HepG2 (cell line): ENCODE results near the gene RAB23. TPM values are rescaled to one million over a fixed set of nuclear protein-coding genes. Genes with fewer than 3 reads are reported as not detected.
A peak's percentile ranks its signal among the peaks of the same experiment; 100 is the strongest.
"Not testable (repeated sequence)": the region's sequence is repeated elsewhere in the genome, so short reads cannot be mapped to it uniquely, and the experiment has no call there.

Experiments used
- ATAC-seq: fragments of 200-7000 bp; cut with Tn5 transposase; 3 replicates; pipeline ENCODE4 v1.9.1; 2020; ENCODE audit warnings: mild to moderate bottlenecking, moderate library complexity
- BruUV-seq: library from RNA; stranded (reverse); fragments of 400-500 nt; replicated peaks from 2 replicates; lab custom pipeline; 2021; lab: Mats Ljungman, UMichigan
- CTCF ChIA-PET: fragments of 300-600 bp; formaldehyde crosslinking; extraction: SDS; loops from one replicate; lab custom pipeline; 2021; ENCODE audit warnings: low total read pairs, inconsistent platforms, low intra/inter-chr PET ratio; lab: Yijun Ruan, JAX
- POLR2A ChIA-PET: fragments of 350-600 bp; sonication (Branson Sonifier 250); formaldehyde crosslinking; loops from one replicate; lab custom pipeline; 2020; ENCODE audit warnings: antibody characterized with exemption, inconsistent platforms; lab: Yijun Ruan, JAX
- DNase-seq: peaks from one replicate; pipeline ENCODE4 v3.0.0-alpha.2; 2015; ENCODE audit warnings: low spot score
- FAIRE-seq: peaks from 3 replicates; lab custom pipeline; 2011; peaks lifted over from hg19 to GRCh38; lab: Jason Lieb, UNC
- H2AFZ ChIP-seq: one replicate; pipeline ENCODE4 v1.6.1; 2011; ENCODE audit warnings: low read length, inconsistent platforms
- H3K27ac ChIP-seq: fragments of 300-600 bp; 3 replicates; pipeline ENCODE4 v1.8.0; 2011; ENCODE audit warnings: mixed run types, mild to moderate bottlenecking, mixed read lengths, low read length, inconsistent platforms; ENCODE audit not compliant: insufficient read depth; ENCODE audit errors: extremely low read length
- H3K27me3 ChIP-seq, 2 experiments: fragments of 200-600 bp in 1 of 2; 2 replicates in 1 of 2; 3 replicates in 1 of 2; pipeline versions ENCODE4 v1.6.0 to v1.8.0; 2011; ENCODE audit warnings: low read length in 2 of 2, mild to moderate bottlenecking in 2 of 2, moderate library complexity in 2 of 2, inconsistent platforms in 1 of 2; ENCODE audit not compliant: insufficient read depth in 2 of 2, control insufficient read depth in 1 of 2
- H3K36me3 ChIP-seq, 2 experiments: fragments of 200-600 bp in 1 of 2; replicated peaks in 1 of 2; 2 replicates in 1 of 2; 3 replicates in 1 of 2; pipeline versions ENCODE4 v1.5.1 to v1.8.0; 2011; ENCODE audit warnings: low read length in 2 of 2, inconsistent platforms in 1 of 2; ENCODE audit not compliant: insufficient read depth in 2 of 2, control insufficient read depth in 1 of 2
- H3K4me1 ChIP-seq: 2 replicates; pipeline ENCODE4 v1.5.1; 2012; ENCODE audit warnings: low read length, inconsistent platforms; ENCODE audit not compliant: insufficient read depth
- H3K4me2 ChIP-seq: 2 replicates; pipeline ENCODE4 v1.6.0; 2011; ENCODE audit warnings: low read depth, low read length, inconsistent platforms
- H3K4me3 ChIP-seq, 3 experiments: fragments of 200-600 bp in 1 of 3; sonication (generic), shearing (Covaris generic) in 1 of 3; replicated peaks in 1 of 3; 2 replicates each; pipeline ENCODE4 v1.5.1; 2011 to 2016; ENCODE audit warnings: low read length in 3 of 3, inconsistent platforms in 2 of 3, low read depth in 2 of 3, mild to moderate bottlenecking in 2 of 3, control low read depth in 1 of 3, mixed read lengths in 1 of 3; ENCODE audit not compliant: insufficient read depth in 1 of 3
- H3K79me2 ChIP-seq: one replicate; pipeline ENCODE4 v1.6.1; 2011; ENCODE audit warnings: low read length, inconsistent platforms; ENCODE audit not compliant: insufficient read depth
- H3K9ac ChIP-seq: 2 replicates; pipeline ENCODE4 v1.6.0; 2011; ENCODE audit warnings: mild to moderate bottlenecking, low read depth, low read length, inconsistent platforms; ENCODE audit not compliant: insufficient read depth
- H3K9me3 ChIP-seq: 2 replicates; pipeline ENCODE4 v1.5.1; 2012; ENCODE audit warnings: mild to moderate bottlenecking, low read length
- H4K20me1 ChIP-seq: 2 replicates; pipeline ENCODE4 v1.6.0; 2011; ENCODE audit warnings: inconsistent platforms, mild to moderate bottlenecking, low read length, moderate library complexity; ENCODE audit not compliant: insufficient read depth
- NFYB ChIP-seq: sonication (generic); formaldehyde crosslinking; IDR thresholded peaks from 2 replicates; pipeline ENCODE4 v1.4.0; 2020; ENCODE audit warnings: missing genetic modification reagents
- NFYC ChIP-seq: IDR thresholded peaks from 2 replicates; pipeline ENCODE4 v1.6.1; 2016; ENCODE audit warnings: missing genetic modification reagents, missing compliant biosample characterization
- RFXAP ChIP-seq: sonication (generic); formaldehyde crosslinking; IDR thresholded peaks from 2 replicates; pipeline ENCODE4 v1.4.0; 2020; ENCODE audit warnings: missing genetic modification reagents, borderline replicate concordance
- TRIM24 ChIP-seq: sonication (generic); formaldehyde crosslinking; IDR thresholded peaks from 2 replicates; pipeline ENCODE4 v1.8.0; 2022; ENCODE audit warnings: mild to moderate bottlenecking, missing genetic modification reagents
- ZNF331 ChIP-seq: sonication (generic); formaldehyde crosslinking; IDR thresholded peaks from 2 replicates; pipeline ENCODE4 v1.4.0; 2020; ENCODE audit warnings: missing genetic modification reagents
- ZNF34 ChIP-seq: sonication (generic); formaldehyde crosslinking; IDR thresholded peaks from 2 replicates; pipeline ENCODE4 v1.4.0; 2020; ENCODE audit warnings: mild to moderate bottlenecking, missing genetic modification reagents, borderline replicate concordance
- WGBS: methylation state at CpG from one replicate; pipeline ENCODE4 v1.1.6; 2017; ENCODE audit warnings: low lambda C conversion rate; 5-methylcytosine and 5-hydroxymethylcytosine counted together
- in situ Hi-C: cut with HindIII; loops from 2 replicates; pipeline ENCODE4 v1.10.0; 2017; ENCODE audit warnings: low pct_unique_long_range_greater_than_20kb; ENCODE audit not compliant: extremely low pct_ligation_motif_present
- intact Hi-C: fragments of 100-400 bp; cut with micrococcal nuclease; formaldehyde crosslinking; loops from one replicate; pipeline ENCODE4 v1.10.0; 2022; ENCODE audit not compliant: unreplicated experiment
- polyA plus RNA-seq, 8 experiments: library from polyadenylated mRNA; depleted of rRNA in 3 of 8; stranded (reverse) in 7 of 8; unstranded in 1 of 8; fragments of >200 nt; fragmentation: Illumina TruSeq in 4 of 8; extraction: Trizol in 4 of 8; gene quantifications; 2 replicates each; pipeline versions ENCODE4 v1.2.1 to v1.2.3, GENCODE V29; 2011 to 2016; ENCODE audit warnings: low read depth in 4 of 8, missing spikeins in 1 of 8, mixed read lengths in 1 of 8; ENCODE audit not compliant: insufficient read depth in 1 of 8
- total RNA-seq, 5 experiments: library from RNA; depleted of rRNA; stranded (reverse); fragments of >200 nt; fragmentation: Illumina TruSeq; extraction: Trizol; gene quantifications; 2 replicates each; pipeline ENCODE4 v1.2.3, GENCODE V29; 2016; ENCODE audit warnings: low read depth in 1 of 5
- TF ChIP-seq, protein P1 (sequence below): sonication (generic); formaldehyde crosslinking; IDR thresholded peaks from 2 replicates; pipeline ENCODE4 v1.8.0; 2022; ENCODE audit warnings: mild to moderate bottlenecking, missing genetic modification reagents; ENCODE audit not compliant: insufficient replicate concordance
- TF ChIP-seq, protein P2 (sequence below): sonication (generic); formaldehyde crosslinking; IDR thresholded peaks from 2 replicates; pipeline ENCODE4 v1.8.1; 2023; ENCODE audit warnings: mild to moderate bottlenecking, inconsistent platforms, moderate library complexity, missing genetic modification reagents, borderline replicate concordance
- TF ChIP-seq, protein P3 (sequence below): sonication (generic); formaldehyde crosslinking; IDR thresholded peaks from 2 replicates; pipeline ENCODE4 v1.4.0; 2020; ENCODE audit warnings: missing genetic modification reagents, borderline replicate concordance

RAB23 gene
- total and polyA plus RNA-seq, 2 of the 13 experiments (the other 11 are each of a cell fraction or from before 2014, with no cell fraction given): 5.5 to 16.4 TPM

DNA sequence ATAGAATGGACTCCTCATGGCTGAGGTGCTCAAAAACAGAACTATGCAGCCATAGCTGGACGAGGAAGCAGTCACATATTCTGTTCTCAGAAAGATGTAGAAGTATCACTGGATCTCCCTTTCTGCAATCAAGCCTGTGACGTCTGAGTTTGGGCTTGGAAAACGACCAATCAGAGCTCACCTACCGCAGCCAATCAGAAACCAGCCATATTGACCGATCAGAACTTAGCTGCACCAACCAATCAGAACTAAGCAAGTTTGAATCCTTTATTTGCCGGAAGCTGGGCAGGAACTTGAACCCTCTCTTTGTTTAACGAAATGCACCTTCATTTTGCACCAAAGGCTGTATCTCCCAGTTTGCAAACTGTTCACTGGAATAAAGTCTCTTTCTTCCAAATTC lies 21.8 kb upstream of the RAB23 start:
- FAIRE-seq (no peak), ATAC-seq (no peak), DNase-seq (no peak)
- 34% methylated on average over 7 of the region's 7 CpGs for WGBS
- H3K9me3 ChIP-seq: no peaks in the 10 kb centered on the region
- H3K4me3 ChIP-seq: no peak overlapping the region
- BruUV-seq: no TSS peak
- H3K27ac ChIP-seq: no peak overlapping the region
- no peaks in the 10 kb centered on the region for H3K27me3 ChIP-seq
- in situ Hi-C loops (no loop called here), intact Hi-C loops (no loop called here)
- H3K4me2 ChIP-seq: no peak overlapping the region
- no peaks in the 10 kb centered on the region for H3K79me2 ChIP-seq
- CTCF ChIA-PET: no interaction called here
- TF ChIP-seq, protein P1, sequence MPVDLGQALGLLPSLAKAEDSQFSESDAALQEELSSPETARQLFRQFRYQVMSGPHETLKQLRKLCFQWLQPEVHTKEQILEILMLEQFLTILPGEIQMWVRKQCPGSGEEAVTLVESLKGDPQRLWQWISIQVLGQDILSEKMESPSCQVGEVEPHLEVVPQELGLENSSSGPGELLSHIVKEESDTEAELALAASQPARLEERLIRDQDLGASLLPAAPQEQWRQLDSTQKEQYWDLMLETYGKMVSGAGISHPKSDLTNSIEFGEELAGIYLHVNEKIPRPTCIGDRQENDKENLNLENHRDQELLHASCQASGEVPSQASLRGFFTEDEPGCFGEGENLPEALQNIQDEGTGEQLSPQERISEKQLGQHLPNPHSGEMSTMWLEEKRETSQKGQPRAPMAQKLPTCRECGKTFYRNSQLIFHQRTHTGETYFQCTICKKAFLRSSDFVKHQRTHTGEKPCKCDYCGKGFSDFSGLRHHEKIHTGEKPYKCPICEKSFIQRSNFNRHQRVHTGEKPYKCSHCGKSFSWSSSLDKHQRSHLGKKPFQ (CRISPR knock-in tag): no peak
- TF ChIP-seq, protein P2, sequence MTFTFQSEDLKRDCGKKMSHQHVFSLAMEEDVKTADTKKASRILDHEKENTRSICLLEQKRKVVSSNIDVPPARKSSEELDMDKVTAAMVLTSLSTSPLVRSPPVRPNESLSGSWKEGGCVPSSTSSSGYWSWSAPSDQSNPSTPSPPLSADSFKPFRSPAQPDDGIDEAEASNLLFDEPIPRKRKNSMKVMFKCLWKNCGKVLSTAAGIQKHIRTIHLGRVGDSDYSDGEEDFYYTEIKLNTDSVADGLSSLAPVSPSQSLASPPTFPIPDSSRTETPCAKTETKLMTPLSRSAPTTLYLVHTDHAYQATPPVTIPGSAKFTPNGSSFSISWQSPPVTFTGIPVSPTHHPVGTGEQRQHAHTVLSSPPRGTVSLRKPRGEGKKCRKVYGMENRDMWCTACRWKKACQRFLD (CRISPR knock-in tag): no peak
- TF ChIP-seq RFXAP (CRISPR knock-in tag) (no peak), TRIM24 (CRISPR knock-in tag) (no peak), ZNF331 (CRISPR knock-in tag) (no peak), NFYB (CRISPR knock-in tag) (0 out of 2 replicates have a peak, but pooled peaks have one; percentile 34), NFYC (peak; percentile 50; the same call in 1 of the 2 replicates), ZNF34 (CRISPR knock-in tag) (no peak)
- TF ChIP-seq, protein P3, sequence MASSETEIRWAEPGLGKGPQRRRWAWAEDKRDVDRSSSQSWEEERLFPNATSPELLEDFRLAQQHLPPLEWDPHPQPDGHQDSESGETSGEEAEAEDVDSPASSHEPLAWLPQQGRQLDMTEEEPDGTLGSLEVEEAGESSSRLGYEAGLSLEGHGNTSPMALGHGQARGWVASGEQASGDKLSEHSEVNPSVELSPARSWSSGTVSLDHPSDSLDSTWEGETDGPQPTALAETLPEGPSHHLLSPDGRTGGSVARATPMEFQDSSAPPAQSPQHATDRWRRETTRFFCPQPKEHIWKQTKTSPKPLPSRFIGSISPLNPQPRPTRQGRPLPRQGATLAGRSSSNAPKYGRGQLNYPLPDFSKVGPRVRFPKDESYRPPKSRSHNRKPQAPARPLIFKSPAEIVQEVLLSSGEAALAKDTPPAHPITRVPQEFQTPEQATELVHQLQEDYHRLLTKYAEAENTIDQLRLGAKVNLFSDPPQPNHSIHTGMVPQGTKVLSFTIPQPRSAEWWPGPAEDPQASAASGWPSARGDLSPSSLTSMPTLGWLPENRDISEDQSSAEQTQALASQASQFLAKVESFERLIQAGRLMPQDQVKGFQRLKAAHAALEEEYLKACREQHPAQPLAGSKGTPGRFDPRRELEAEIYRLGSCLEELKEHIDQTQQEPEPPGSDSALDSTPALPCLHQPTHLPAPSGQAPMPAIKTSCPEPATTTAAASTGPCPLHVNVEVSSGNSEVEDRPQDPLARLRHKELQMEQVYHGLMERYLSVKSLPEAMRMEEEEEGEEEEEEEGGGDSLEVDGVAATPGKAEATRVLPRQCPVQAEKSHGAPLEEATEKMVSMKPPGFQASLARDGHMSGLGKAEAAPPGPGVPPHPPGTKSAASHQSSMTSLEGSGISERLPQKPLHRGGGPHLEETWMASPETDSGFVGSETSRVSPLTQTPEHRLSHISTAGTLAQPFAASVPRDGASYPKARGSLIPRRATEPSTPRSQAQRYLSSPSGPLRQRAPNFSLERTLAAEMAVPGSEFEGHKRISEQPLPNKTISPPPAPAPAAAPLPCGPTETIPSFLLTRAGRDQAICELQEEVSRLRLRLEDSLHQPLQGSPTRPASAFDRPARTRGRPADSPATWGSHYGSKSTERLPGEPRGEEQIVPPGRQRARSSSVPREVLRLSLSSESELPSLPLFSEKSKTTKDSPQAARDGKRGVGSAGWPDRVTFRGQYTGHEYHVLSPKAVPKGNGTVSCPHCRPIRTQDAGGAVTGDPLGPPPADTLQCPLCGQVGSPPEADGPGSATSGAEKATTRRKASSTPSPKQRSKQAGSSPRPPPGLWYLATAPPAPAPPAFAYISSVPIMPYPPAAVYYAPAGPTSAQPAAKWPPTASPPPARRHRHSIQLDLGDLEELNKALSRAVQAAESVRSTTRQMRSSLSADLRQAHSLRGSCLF (CRISPR knock-in tag): no peak
- H4K20me1 ChIP-seq: no peaks in the 10 kb centered on the region
- no peaks in the 10 kb centered on the region for H3K36me3 ChIP-seq
- H3K9ac ChIP-seq: no peak overlapping the region
- no peaks in the 10 kb centered on the region for H3K4me1 ChIP-seq
- H2AFZ ChIP-seq: no peak overlapping the region
- POLR2A ChIA-PET: no interaction called here

GRCh38 chr6:57243526-57243925 lies 21.4 kb upstream of the RAB23 start:
- H4K20me1 ChIP-seq, intact Hi-C loops, BruUV-seq, H3K9me3 ChIP-seq, H3K4me1 ChIP-seq, FAIRE-seq, H3K4me3 ChIP-seq, DNase-seq, ATAC-seq, POLR2A ChIA-PET, H2AFZ ChIP-seq, H3K27ac ChIP-seq, H3K4me2 ChIP-seq, H3K27me3 ChIP-seq, H3K9ac ChIP-seq, H3K79me2 ChIP-seq, H3K36me3 ChIP-seq, CTCF ChIA-PET, in situ Hi-C loops: not testable (repeated sequence)
- WGBS: 78% methylated on average over 13 of the region's 13 CpGs
